Measurements from ENCODE around the gene FOXC2. TPM values are rescaled to one million over a fixed set of nuclear protein-coding genes. Genes with fewer than 3 reads are reported as not detected.
A peak's percentile ranks its signal among the peaks of the same experiment; 100 is the strongest.
"Not testable (repeated sequence)": the region's sequence is repeated elsewhere in the genome, so short reads cannot be mapped to it uniquely, and the experiment has no call there.

FOXC2 gene
- polyA plus RNA-seq, 1 donor: 0.70 TPM

DNA sequence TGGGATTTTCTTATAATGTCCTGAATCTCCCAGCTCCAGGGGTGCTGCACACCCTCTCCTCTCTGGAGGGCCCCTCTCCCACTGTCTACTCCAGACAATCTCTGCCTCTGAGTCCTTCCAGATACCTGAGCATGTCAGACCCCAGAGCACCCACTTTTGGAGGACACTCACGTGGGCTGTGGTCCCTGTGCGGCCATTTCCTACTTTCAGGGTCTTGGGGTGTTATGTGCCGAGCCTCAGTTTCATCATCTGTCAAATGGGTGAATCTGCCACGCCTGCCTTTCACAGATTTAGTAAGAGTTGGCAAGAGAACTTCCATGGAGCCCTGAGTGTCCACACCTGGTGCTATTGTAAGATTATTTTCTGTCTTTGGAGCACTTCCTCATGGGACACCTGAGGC, 8.0 kb downstream of the FOXC2 start:
- no peak for DNase-seq

DNA sequence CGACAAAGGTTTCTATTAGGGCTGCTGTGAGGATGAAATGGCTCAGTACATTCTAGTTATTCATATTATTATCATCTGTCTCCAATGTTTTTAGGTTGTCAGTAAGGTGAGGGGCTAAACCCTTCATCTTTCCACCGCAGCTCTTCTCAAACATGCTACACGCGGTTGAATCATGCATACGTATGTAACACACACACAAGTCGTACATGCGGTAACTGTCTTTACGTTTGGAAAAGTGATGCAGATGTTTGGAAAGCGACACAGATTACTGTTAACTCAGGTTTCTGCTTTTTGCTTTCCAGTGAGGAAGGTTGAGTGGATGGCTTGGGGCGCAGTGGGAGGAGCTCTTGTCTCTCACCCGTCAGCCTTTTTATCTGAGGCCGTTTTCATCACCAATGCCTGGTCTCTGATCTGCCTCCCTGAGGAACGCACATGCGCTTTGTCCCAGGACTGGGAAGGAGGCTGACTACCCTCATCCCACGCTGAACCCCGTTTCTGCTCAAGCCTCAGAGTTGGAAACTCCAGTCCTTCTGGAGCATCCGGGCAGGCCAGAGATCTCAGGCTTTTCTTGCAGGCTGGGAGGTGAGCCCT, 8.6 kb downstream of the FOXC2 start:
- no peak for DNase-seq

- DNase-seq: peak; percentile 52
These were observed 9.3 kb downstream of the FOXC2 start for GRCh38 chr16:86575754-86576557.

GRCh38 chr16:86576591-86577313, 10.1 kb downstream of the FOXC2 start:
- no peak for DNase-seq

DNA sequence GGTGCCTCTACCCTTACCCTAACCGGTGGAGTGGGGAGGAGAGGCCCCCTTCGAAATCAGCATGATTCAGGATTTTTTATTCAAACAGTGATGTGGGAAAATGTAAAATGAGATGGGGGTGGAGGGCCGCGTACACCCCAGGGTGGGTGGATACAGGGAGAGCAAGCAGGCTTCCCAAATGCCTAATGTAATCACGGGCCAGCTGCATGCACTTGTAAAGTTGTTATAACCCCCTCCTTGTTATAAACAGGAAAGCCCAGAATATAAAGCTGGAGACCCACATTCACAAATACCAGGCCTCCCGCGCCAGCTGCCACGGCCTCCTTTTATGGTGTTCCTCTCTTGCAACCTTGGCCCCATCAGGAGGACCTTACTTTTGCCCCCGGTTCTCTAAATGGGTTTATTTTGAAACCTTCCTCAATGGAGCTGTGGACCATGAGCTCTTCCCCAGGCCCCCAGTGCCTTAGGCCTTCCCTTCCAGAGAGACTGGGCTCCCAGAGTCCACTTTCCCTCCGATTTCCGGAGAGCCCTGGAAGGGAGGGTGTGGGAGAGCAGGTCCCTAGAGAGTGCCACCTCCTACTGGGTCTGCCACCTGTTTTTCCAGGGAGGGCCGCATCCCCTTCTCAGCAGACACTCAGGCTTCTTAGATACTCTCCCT, 10.8 kb downstream of the FOXC2 start:
- no peak for DNase-seq

DNA sequence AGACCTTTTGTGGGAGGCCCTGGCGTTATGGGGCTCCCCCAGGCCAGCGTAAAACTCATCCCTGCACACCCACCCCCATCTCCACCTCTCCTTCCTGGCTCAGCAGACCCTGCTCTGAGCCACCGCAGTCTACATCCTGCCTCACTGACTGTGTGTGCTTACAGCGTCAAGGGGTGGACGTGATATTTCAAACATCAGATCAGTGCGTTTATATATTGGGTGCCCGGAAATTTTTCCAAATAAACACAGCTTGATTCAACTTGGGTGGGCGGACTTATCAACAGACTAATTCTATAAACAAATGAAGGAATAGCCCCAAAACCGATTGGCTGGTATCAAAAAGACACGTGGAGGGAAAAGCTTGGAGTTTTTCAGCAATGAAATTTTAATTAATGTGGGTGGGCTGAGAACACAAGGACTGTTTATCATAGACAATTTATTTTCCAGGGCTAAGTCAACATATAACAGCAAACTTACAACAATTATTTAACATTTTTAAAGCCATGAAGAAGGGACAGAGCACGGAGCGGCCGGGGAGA, 11.5 kb downstream of the FOXC2 start, which contains the start of gene FOXL1:
FOXL1 (plus strand) TSS at position 489 of the 539 bp plus-strand sequence. CDS start 175 bp downstream, outside the sequence.
- DNase-seq: no peak

DNA sequence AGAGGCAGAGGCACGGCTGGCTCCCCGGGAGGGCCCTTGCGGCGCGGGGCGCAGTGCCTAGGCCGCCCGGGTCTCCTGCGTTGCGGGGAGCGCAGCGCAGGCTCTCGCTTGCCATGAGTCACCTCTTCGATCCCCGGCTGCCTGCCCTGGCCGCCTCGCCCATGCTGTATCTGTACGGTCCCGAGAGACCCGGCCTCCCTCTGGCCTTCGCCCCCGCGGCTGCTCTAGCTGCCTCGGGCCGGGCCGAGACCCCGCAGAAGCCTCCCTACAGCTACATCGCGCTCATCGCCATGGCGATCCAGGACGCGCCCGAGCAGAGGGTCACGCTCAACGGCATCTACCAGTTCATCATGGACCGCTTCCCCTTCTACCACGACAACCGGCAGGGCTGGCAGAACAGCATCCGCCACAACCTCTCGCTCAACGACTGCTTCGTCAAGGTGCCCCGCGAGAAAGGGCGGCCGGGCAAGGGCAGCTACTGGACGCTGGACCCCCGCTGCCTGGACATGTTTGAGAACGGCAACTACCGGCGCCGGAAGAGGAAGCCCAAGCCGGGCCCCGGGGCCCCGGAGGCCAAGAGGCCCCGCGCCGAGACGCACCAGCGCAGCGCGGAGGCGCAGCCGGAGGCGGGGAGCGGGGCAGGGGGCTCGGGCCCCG, 12.1 kb downstream of the FOXC2 start:
- no peak for DNase-seq

DNA sequence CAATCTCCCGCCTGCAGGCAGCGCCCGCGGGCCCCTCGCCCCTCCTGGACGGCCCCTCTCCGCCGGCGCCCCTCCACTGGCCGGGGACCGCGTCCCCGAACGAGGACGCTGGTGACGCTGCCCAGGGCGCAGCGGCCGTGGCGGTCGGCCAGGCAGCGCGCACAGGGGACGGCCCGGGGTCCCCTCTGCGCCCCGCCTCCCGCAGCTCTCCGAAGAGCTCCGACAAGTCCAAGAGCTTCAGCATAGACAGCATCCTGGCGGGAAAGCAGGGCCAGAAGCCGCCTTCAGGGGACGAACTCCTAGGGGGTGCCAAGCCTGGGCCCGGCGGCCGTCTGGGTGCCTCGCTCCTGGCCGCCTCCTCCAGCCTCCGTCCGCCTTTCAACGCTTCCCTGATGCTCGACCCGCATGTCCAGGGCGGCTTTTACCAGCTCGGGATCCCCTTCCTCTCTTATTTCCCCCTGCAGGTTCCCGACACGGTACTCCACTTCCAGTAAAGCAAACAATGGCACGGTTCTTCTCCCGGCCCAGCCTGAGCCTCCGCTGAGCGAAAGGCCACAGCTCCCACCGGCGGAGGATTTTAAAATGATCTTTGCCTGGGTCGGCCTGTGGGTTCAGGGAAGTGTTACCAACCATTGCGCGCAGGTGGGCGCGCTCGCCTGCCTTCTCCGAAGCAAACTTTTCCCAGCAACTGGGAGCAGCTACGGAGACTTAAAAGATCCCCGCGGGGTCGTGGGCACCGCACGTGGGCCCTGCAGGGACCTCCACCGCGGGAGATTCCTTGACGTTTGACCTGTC, 12.8 kb downstream of the FOXC2 start:
- no peak for DNase-seq

DNA sequence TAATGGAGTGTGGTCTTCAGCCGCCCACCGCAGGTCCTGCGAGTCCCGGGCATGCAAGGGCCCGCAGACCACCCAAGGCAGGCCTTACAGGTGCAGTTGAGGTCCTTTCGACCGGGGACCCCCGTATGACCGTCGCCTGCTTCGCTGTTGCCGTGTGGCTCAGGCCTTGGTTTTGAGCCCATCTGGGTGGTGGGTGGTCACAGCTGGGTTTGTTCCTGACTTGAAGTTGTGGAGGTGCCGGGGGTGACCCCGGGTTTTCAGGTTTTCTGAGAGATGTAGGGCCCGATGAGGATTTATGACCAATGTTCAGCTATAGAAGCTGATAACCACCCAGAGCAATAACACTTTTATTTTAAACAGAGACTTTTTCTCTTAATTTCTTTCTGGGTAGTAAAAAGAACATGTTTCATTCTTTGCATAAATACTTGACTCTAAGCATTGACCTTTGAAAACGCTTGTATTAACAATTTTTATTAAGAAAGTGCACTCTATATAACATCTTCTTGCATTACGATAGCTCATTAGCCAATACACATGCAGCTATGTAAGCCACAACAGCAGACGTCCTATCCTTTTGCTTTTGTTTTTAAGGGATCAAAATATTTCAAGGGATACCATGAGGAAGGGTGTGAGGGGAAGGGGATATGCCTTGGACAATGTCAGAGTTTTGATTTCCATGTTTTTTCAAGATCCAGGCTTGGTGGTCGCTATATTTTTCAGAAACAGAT, 13.6 kb downstream of the FOXC2 start:
- no peak for DNase-seq

- DNase-seq: no peak
These were observed 14.2 kb downstream of the FOXC2 start for GRCh38 chr16:86580791-86581170.

DNA sequence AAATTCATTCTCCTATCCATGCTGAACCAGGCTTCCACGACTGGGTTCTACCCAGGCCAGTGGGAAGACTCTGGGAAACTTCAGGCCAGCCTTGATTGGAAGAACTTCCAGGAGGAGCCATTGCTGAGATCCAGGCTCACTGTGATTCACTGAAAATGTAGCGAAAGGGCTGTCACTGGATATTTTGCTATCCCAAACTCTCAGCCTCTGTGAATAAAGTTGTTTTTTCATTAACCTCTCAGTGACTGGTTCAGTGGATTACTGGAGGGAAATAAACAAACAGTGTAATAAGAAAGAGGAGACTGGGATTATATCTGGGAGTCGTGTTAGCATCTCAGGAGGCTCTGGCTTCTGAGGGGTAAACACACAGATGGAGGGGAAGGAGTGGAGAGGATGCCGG, 14.8 kb downstream of the FOXC2 start:
- no peak for DNase-seq

DNA sequence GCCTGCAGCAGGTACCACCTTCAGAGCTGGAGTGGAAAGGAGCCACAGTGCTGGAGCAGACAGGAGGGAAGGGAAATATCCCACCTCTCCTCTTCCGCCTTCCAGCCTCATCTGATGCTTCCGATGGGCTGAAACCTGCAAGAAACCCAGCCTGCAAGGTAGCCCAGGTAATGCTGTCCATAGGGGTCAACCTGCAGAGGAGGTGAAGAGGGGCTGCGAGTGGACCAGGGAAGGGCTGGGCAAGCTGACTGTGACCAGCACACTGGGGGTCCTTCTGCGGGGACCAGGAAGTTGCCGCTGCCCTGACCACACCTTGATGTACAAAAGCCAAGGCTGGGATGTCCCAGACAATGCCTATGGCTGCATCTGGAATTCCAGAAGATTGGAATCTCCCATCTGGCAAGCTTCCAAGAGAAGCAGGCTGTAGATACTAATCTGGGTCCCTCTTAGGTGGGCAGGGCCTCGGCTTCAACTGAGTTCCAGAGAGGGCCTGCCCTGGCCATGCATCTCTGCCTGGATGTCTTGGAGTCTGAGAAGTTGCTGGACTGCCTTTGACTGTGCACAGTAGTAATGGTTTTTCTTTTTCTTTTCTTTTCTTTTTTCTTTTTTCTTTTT, 17.5 kb downstream of the FOXC2 start:
- no peak for DNase-seq

DNA sequence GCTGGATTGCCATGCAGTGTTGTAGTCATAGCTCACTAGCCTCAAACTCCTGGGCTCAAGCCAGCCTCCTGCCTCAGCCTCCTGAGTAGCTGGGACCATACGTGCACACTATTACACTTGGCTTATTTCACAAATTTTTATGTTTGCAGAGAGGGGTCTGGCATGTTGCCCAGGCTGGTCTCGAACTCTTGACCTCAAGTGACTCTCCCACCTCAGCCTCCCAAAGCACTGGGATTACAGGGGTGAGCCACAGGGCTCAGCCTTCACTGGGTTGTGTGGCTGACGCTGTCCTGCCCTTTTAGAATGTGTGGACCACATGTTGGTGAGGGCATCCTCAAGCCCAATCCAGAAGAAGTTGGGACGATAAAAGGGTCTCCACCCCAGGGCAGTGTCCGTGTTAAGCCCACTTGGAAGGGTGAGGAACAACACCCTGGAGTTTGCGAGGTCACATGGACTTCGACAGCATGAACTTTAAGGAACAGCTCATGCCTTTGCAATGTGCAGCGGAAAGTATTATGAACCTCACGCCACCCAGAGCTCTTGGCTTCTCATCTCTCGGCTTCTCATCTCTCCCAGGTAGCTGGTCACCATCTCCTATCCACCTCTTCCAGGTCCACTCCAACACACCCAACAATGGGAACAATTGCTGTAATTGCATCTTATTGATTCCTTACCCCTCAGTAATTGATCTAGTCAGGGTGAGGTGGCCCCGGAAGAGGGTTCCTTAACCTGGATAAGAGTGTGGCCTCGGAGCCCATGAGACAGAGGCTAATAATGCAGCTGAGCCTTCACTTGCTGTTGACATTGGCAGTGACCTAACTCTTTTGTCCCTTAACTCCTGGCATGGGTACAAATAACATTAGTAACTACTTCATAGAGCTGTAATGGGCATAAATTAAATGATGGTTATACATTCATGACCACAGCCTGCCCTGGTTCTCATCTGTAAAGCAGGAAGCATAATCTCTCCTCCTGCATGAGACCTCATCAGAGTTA, 18.4 kb downstream of the FOXC2 start:
- DNase-seq: no peak

DNA sequence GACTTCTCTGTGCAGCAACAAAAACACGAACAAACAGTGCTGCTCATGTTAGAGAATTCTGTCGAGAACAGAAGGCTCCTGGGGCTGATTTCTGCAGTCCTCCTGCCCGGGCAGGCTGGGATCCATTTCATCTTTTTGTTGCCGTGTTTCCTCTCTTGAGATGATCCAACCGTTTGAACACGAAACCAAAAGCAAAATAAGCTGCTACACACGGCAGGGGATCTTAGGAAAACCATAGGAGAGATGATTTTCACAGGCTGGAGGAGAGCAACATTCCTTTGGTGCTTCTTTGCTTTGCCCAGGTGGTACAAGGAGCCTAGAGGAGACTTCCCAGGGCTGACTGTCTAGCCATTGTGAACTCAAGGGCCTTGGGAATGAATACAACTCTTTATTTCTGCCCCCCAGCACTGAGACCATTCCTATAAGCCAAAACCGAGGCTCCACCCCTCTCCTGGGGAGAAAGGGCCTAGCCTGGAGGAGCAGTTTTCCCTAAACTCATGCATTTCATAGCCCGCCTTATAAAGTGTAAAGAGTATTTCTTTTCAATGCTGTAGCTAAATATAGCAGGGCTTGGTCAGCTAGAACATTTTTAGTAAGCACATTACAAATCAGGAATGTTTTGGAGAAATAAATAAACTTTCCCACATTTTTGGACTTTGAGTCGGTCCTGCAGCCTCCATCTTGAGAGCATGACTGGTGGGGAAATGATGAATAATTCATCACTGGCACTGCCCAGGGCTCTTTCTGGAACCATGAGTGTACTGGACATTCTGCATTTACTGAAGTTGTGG, 19.4 kb downstream of the FOXC2 start:
- DNase-seq: no peak

DNA sequence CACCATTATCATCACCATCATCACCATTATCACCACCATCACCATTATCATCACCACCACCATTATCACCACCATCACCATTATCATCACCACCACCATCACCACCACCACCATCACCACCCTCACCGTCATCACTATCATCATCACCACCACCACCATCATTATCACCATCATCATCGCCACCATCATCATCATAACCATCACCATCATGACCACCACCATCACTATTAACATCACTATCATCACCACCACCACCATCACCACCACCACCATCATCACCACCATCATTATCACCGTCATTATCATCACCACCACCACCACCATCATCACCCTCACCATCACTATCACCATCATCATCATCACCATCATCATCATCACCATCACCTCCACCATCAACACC, 20.9 kb downstream of the FOXC2 start:
- no peak for DNase-seq

GRCh38 chr16:86587955-86588354, 21.3 kb downstream of the FOXC2 start:
- not testable (repeated sequence) for DNase-seq

DNA sequence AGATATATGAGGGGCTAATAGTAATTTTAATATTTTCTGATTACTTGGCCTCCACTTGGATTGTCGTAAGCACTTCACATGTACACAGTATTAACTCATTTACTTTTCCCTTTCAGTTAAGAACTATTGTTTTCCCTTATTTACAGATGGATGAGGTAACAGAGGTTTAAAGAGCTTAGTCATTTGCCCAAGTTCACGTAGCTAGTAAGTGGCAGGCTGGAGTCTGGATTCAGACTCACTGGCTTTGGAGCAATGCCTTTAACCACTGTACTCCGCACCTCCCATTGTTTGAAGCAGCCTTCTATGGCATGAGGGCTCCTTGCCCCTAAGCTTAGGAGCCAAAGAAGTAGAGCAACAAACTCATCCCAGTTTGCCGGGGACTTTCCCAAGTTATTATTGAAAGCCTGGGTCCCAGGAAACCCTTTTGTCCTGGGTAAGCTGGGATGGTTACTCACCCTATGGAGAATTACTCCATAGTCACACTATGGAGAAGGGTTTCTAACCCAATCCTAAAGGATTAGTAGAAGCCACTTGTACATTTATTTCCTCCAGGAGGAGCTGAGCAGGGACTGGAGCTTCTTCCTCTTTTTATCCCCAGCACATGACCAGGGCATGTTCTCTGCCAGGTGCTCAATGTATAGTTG, 24.0 kb downstream of the FOXC2 start:
- DNase-seq: no peak

Measured in hindlimb muscle (tissue), 1 donor.